ENCODE data around the gene QRICH1.
"Not testable (repeated sequence)": the region's sequence is repeated elsewhere in the genome, so short reads cannot be mapped to it uniquely, and the experiment has no call there.

Gene QRICH1

GRCh38 chr3:49017971-49018706, 75.7 kb downstream of the QRICH1 start, which contains the start of gene DALRD3:
Gene DALRD3, minus strand, starts transcription at chr3:49018580. Its CDS starts 16 bp downstream, at chr3:49018564.
- DNase-seq (ENCODE audit: low read depth in 2 of 3, low spot score in 2 of 3), result peak in 2 of 3 experiments; percentile 43 to 54

GRCh38 chr3:49017229-49017970, 76.5 kb downstream of the QRICH1 start:
- no peak for DNase-seq (ENCODE audit: low read depth in 2 of 3, low spot score in 2 of 3)

GRCh38 chr3:49016414-49017228, 77.2 kb downstream of the QRICH1 start:
- DNase-seq (ENCODE audit: low read depth in 2 of 3, low spot score in 2 of 3), result no peak

GRCh38 chr3:49015765-49016164, 78.1 kb downstream of the QRICH1 start:
- no peak for DNase-seq (ENCODE audit: low read depth in 2 of 3, low spot score in 2 of 3)

GRCh38 chr3:49015072-49015471, 78.8 kb downstream of the QRICH1 start:
- no peak for DNase-seq (ENCODE audit: low read depth in 2 of 3, low spot score in 2 of 3)

- no peak for DNase-seq (ENCODE audit: low read depth in 2 of 3, low spot score in 2 of 3)
These were observed 79.9 kb downstream of the QRICH1 start for GRCh38 chr3:49013738-49014660.

- DNase-seq (ENCODE audit: low read depth in 2 of 3, low spot score in 2 of 3), result no peak
These were observed 80.6 kb downstream of the QRICH1 start for GRCh38 chr3:49013113-49013737.

- DNase-seq (ENCODE audit: low read depth in 2 of 3, low spot score in 2 of 3), result no peak
These were observed 81.3 kb downstream of the QRICH1 start for GRCh38 chr3:49012441-49013017.

GRCh38 chr3:49009396-49009795, 84.5 kb downstream of the QRICH1 start:
- DNase-seq (ENCODE audit: low read depth in 2 of 3, low spot score in 2 of 3), result no peak

GRCh38 chr3:49008627-49009026, 85.2 kb downstream of the QRICH1 start:
- not testable (repeated sequence) for DNase-seq (ENCODE audit: low read depth in 2 of 3, low spot score in 2 of 3)

- peak; percentile 59 to 71 (median 71) for DNase-seq (ENCODE audit: low read depth in 2 of 3, low spot score in 2 of 3)
These were observed 85.9 kb downstream of the QRICH1 start for GRCh38 chr3:49007771-49008528.

- peak; percentile 87 to 96 (median 90) for DNase-seq (ENCODE audit: low read depth in 2 of 3, low spot score in 2 of 3)
These were observed 86.7 kb downstream of the QRICH1 start, which contains the start of gene WDR6 for GRCh38 chr3:49007068-49007770. Gene WDR6, plus strand, starts transcription at chr3:49007391. Its CDS starts 41 bp downstream, at chr3:49007432.

- no peak for DNase-seq (ENCODE audit: low read depth in 2 of 3, low spot score in 2 of 3)
These were observed 87.3 kb downstream of the QRICH1 start for GRCh38 chr3:49006408-49007067.

- DNase-seq (ENCODE audit: low read depth in 2 of 3, low spot score in 2 of 3), result no peak
These were observed 87.9 kb downstream of the QRICH1 start for GRCh38 chr3:49005998-49006397.

GRCh38 chr3:49005303-49005680, 88.6 kb downstream of the QRICH1 start:
- DNase-seq (ENCODE audit: low read depth in 2 of 3, low spot score in 2 of 3), result no peak

- DNase-seq (ENCODE audit: low read depth in 2 of 3, low spot score in 2 of 3), result no peak
These were observed 89.2 kb downstream of the QRICH1 start for GRCh38 chr3:49004352-49005302.

- DNase-seq (ENCODE audit: low read depth in 2 of 3, low spot score in 2 of 3), result no peak
These were observed 92.7 kb downstream of the QRICH1 start for GRCh38 chr3:49001155-49001554.

Data from activated CD8-positive, alpha-beta memory T cell treated with anti-CD3 and anti-CD28 coated beads for 48 hours (primary cell).